Peyer's patch (tissue), 4 donors: ENCODE results near the gene RFTN1.

ENCODE experiments used
- CTCF ChIP-seq, 6 experiments: fragments of 450-650 bp in 4 of 6; fragments of 200-600 bp in 2 of 6; sonication (generic) in 1 of 6; IDR thresholded peaks; one replicate each; pipeline ENCODE4 v1.5.1; 2017 to 2019; ENCODE audit warnings: antibody characterized with exemption in 6 of 6, mild to moderate bottlenecking in 3 of 6, moderate library complexity in 1 of 6
- POLR2A ChIP-seq, 2 donors: fragments of 450-650 bp; IDR thresholded peaks; one replicate each; pipeline ENCODE4 v1.5.1; 2017; ENCODE audit warnings: antibody characterized with exemption in 2 of 2, mild to moderate bottlenecking in 2 of 2, moderate library complexity in 2 of 2

GRCh38 chr3:16362770-16363169 is 150.7 kb downstream of the RFTN1 start:
- TF ChIP-seq CTCF (IDR thresholded peaks at IDR 0.05) (no peak), POLR2A (IDR thresholded peaks at IDR 0.05) (no peak)
